ENCODE measurements around the gene GATAD1.

DNA sequence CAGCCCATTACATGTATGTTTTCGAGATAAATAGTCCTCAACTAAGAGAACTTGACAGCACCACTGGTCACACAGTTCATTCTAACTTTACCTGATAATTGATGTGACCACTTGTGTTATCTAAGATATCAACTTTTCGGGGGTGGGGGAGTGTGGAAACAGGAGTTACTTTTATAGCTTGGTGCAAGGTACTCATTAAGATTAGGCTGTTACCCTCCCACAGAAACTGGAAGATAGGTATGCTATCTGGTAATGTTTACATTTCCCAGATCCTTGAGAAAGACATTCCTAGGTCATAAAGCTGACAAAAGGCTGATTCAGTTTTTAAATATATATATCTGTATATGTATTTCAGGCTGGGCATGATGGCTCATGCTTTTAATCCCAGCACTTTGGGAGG, 19.4 kb downstream of the GATAD1 start:
- TF ChIP-seq POLR2AphosphoS5 (IDR thresholded peaks at IDR 0.05; ENCODE audit: low read depth, low read length) (no peak), TAF1 (IDR thresholded peaks at IDR 0.05; ENCODE audit: borderline replicate concordance, insufficient read depth, low read length) (no peak)
